SK-N-MC (cell line): Measurements from ENCODE around the gene TMEM186.

Experiments used
- EZH2 ChIP-seq: fragments of 200-600 bp; sonication (generic); IDR thresholded peaks from one replicate; pipeline ENCODE4 v1.6.1; 2017; ENCODE audit warnings: antibody characterized with exemption
- FOXP2 ChIP-seq: optimal IDR thresholded peaks from 2 replicates; pipeline ENCODE3; 2011; ENCODE audit warnings: mild to moderate bottlenecking, moderate library complexity; ENCODE audit not compliant: insufficient read depth; ENCODE audit errors: extremely low read length, control extremely low read depth
- POLR2AphosphoS5 ChIP-seq: IDR thresholded peaks from 2 replicates; pipeline ENCODE4 v1.6.1; 2012; ENCODE audit warnings: mild to moderate bottlenecking, low read depth, low read length, borderline replicate concordance

DNA sequence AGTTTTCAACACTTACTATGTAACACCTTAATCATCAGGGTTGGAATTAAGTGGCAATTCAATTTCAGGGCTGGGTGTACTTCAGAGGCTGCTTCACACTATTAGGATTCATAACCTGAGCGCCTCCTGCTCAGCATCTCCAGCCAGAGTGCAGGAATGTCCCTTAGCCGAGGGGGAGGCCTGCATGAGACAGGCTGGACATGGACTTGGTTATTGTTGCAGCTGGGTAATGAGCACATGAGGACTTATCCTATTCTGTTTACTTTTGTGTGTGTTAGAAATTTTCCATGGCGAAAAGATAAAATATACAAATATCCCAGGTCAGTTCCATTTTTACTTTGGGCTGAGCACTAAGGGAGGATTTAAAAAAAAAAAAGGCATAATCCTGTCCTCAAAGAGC, 10.6 kb upstream of the TMEM186 start:
- no peak for TF ChIP-seq EZH2
- no peak for TF ChIP-seq POLR2AphosphoS5
- TF ChIP-seq FOXP2 = no peak
